HCT116 (cell line): ENCODE measurements around the gene NMNAT3.

Experiments
- CTCF ChIP-seq, 3 experiments: fragments of 200-600 bp in 1 of 3; sonication (generic) in 1 of 3; IDR thresholded peaks in 2 of 3; conservative IDR thresholded peaks in 1 of 3; 2 replicates each; pipeline ENCODE4 v1.5.1; 2012 to 2017; ENCODE audit warnings: low read depth in 2 of 3, low read length in 2 of 3, antibody characterized with exemption in 1 of 3, borderline replicate concordance in 1 of 3, control low read depth in 1 of 3, mild to moderate bottlenecking in 1 of 3, mixed read lengths in 1 of 3, mixed run types in 1 of 3, moderate library complexity in 1 of 3; ENCODE audit not compliant: insufficient read depth in 1 of 3
- EZH2 ChIP-seq: fragments of 200-600 bp; sonication (generic); IDR thresholded peaks from 2 replicates; pipeline ENCODE4 v1.6.1; 2017; ENCODE audit warnings: antibody characterized with exemption, mixed run types
- EZH2phosphoT487 ChIP-seq: fragments of 200-600 bp; IDR thresholded peaks from 2 replicates; pipeline ENCODE4 v1.6.1; 2018; ENCODE audit warnings: antibody characterized with exemption, borderline replicate concordance
- JUND ChIP-seq: IDR thresholded peaks from 2 replicates; pipeline ENCODE4 v1.6.1; 2012
- MAX ChIP-seq: IDR thresholded peaks from 2 replicates; pipeline ENCODE4 v1.6.1; 2012
- POLR2A ChIP-seq: IDR thresholded peaks from 2 replicates; pipeline ENCODE4 v1.7.0; 2011; ENCODE audit warnings: borderline replicate concordance; ENCODE audit not compliant: insufficient read depth, insufficient read length; ENCODE audit errors: extremely low read depth
- POLR2AphosphoS5 ChIP-seq: IDR thresholded peaks from 2 replicates; pipeline ENCODE4 v1.6.1; 2011; ENCODE audit warnings: mild to moderate bottlenecking, low read depth, low read length, moderate library complexity
- RAD21 ChIP-seq: IDR thresholded peaks from 2 replicates; pipeline ENCODE4 v1.6.1; 2012; ENCODE audit warnings: low read depth, mild to moderate bottlenecking
- REST ChIP-seq: IDR thresholded peaks from 2 replicates; pipeline ENCODE4 v1.6.1; 2012; ENCODE audit warnings: low read depth
- YY1 ChIP-seq: IDR thresholded peaks from 2 replicates; pipeline ENCODE4 v1.6.1; 2011; ENCODE audit warnings: low read length, low read depth, moderate library complexity, mild to moderate bottlenecking; ENCODE audit not compliant: insufficient replicate concordance; ENCODE audit errors: extremely low read depth

- no peak for TF ChIP-seq CTCF (IDR thresholded peaks at IDR 0.05 in 2 of 3, conservative IDR thresholded peaks at IDR 0.05 in 1 of 3; ENCODE audit: borderline replicate concordance in 1 of 3, insufficient read depth in 1 of 3, low read depth in 2 of 3, low read length in 2 of 3)
- no peak for TF ChIP-seq POLR2AphosphoS5
- TF ChIP-seq POLR2A: no peak
- TF ChIP-seq EZH2phosphoT487: no peak
- TF ChIP-seq RAD21: no peak
- no peak for TF ChIP-seq EZH2
- no peak for TF ChIP-seq JUND
- TF ChIP-seq YY1: no peak
- no peak for TF ChIP-seq MAX
- no peak for TF ChIP-seq REST
Measured at GRCh38 chr3:139602003-139602402, 75.8 kb downstream of the NMNAT3 start.
